NCI-H1105 treated with DMSO at 0.1 percent for 48 hours (cell line): ENCODE measurements around the gene GYPC.
"Not testable (repeated sequence)": the region's sequence is repeated elsewhere in the genome, so short reads cannot be mapped to it uniquely, and the experiment has no call there.

ENCODE experiments used
- DNase-seq: peaks from one replicate; lab custom pipeline; 2025; lab: John Stamatoyannopoulos, UW

GYPC gene

DNA sequence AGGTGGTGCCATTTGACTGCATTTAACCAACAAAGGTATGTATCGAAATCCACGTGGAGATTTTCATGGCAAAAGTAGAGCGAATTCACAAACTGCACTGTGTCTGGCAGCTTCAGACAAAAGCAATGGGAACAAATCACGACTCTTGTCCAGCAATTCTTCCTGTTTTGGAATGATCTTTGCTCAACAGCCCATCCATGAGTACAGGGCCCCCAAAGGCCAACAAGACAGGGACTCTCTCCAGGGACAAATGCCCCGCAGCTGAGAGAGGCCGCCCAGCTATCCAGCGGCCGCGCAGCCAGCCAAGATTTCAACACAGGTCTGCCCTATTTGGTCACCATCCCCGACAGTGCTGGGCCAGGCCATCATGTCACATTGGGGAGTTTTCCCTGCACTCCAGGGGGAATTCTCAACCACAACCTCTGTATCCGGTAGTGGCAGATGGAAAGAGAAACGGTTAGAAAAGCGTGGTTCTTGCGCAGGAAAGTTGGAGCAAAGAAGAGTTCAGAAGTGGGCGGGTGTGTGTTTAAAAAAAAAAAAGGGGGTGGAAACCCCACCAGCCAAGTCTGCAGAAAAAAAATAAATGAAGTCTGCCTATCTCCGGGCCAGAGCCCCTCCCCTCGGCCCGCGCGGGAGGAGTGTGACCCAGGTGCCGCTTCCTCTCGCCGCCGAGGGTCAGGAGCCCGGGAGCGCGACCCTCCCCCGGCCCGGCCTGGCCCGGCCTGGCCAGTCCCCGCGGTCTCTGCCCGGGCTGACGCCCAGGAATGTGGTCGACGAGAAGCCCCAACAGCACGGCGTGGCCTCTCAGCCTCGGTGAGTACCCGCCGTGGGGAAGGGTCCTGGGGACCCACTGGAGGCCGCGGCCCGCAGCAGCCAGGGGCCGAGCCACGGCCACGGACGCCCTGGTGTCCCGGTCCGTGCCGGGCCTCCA, at the start of gene GYPC:
Gene GYPC (plus strand): TSS at position 659 of the 931 bp plus-strand sequence. CDS start 106 bp downstream, at position 765.
- no peak for DNase-seq

- DNase-seq, result no peak
These were observed 41.3 kb upstream of the GYPC start for GRCh38 chr2:126614524-126615227.

- DNase-seq, result no peak
These were observed 39.3 kb upstream of the GYPC start for GRCh38 chr2:126616606-126617069.

- no peak for DNase-seq
These were observed 35.7 kb upstream of the GYPC start for GRCh38 chr2:126620302-126620701.

- DNase-seq, result no peak
These were observed 33.0 kb upstream of the GYPC start for GRCh38 chr2:126623000-126623399.

DNA sequence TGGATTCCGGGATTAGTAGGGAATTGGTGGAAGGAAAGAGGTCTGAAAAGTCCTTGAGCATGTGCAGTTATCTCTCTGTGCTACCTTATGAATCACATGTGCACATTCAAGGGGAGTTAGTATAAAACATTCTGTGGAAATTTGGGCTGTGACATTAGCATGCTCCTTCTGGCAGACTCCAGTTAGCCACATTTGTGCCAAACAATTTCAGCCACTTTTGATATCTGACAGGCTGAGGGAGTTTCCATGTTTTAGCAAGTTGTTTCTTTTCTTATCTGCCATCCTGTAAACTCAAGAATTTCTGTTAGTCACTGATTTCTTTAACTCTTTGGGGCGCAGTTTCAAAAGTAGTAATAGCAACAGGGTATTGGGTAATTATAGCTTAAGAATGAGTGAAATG, 28.3 kb upstream of the GYPC start:
- no peak for DNase-seq

- DNase-seq, result no peak
These were observed 21.6 kb upstream of the GYPC start for GRCh38 chr2:126634273-126634861.

DNA sequence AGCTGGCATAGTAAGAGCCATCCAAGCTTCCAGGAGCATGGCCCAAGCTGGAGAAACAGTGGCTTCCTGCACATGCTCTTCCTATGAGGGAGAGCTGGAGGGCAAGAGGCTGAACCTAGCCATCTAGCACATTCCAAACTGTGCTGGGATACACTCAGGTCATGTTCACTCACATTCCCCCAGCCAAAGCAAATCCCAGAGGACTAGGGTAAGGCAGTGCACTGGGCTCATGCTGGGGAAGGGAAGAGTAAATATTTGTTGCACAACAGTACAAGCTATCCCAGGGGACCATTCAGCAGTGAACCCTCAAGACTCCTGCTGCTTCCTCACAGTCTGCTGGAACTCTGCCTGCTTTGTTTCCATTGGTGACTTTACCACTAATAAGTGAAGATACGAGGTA, 20.7 kb upstream of the GYPC start:
- no peak for DNase-seq

DNA sequence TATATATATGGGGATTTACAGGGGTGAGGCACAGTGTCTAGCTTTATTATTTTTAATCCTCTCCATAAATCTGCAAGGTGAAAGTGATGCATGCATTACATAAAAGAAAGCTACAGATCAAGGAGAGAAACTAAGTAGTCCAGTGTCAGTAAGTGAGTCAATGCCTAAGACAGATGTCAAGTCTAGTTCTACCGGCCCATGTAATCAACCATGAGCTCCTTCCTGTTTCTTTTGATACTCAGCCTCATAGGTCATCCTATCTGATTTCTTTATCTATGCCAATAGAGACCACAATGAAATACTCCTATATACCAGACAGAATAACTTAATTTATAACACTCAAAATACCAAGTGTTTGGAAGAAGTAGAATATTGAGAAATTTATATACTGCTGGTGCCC, 20.2 kb upstream of the GYPC start:
- no peak for DNase-seq

DNA sequence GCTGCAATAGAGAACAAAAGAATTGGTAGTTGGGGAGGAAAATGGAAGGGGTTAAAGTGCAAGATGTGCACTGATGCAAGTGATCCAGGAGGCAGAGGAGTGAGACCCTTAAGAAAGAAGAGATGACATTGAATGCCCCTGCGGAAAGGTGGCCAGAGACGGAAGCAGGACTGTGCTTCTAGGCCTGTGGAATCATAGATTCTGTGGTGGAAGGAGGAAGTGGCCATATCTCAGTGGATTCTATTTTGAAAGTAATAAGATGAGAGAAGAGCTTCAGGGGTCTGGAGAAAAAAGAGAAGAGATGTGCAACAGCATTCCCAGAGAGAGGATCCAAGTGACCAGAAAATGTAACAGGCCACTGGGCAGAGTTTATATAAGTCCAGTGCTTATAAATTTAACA, 18.6 kb upstream of the GYPC start:
- DNase-seq, result no peak

GRCh38 chr2:126638746-126639145, 17.2 kb upstream of the GYPC start:
- no peak for DNase-seq

DNA sequence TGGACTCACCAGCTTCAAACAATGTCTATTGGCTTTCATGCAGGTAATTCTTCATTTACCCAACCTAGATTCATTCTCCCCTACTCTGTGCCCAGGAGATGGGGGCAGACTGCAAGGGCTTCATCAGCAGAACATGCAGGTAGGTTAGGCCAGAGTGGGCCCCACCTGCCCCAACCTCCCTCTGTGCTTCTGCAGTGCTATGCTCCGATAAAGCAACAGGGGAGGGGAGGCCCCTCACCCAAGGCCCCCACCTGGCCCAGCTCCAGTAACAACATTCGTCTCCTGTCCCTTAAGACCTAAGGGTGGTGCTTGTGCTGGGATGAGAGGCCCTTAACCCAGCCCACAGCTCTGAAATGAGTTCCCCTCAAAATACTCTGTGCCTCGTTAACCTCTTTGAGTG, 16.7 kb upstream of the GYPC start:
- no peak for DNase-seq

DNA sequence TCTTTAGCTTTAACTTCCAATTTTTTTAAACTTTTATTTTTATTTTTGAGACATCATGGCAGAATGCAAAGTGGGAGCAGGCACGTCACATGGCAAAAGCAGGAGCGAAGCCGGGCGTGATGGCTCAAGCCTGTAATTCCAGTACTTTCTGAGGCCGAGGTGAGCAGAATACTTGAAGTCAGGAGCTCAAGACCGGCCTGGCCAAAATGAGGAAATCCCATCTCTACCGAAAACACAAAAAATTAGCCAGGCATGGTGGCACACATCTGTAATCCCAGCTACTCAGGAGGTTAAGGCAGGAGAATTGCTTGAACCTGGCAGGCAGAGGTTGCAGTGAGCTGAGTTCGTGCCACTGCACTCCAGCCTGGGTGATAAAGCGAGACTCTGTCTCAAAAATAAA, 14.7 kb upstream of the GYPC start:
- DNase-seq, result not testable (repeated sequence)

DNA sequence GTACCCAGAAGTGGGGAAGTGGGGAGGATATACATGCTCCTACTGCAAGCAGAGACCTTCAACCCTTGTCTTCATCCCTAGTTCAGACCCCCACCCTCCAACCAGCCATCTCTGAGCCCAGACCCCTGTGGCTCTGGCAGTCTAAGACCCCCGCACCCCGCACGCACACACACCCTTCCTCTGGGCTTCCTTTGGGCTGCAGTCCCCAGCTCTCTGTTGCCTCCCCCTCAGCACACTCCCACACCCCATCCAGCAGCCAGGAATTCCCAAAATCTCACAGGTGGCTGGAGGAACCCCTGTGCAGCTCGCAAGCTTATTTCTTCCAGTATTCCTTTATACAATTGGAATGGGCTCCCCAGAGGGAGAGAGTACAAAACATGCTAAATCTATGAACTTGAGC, 13.9 kb upstream of the GYPC start:
- no peak for DNase-seq

DNA sequence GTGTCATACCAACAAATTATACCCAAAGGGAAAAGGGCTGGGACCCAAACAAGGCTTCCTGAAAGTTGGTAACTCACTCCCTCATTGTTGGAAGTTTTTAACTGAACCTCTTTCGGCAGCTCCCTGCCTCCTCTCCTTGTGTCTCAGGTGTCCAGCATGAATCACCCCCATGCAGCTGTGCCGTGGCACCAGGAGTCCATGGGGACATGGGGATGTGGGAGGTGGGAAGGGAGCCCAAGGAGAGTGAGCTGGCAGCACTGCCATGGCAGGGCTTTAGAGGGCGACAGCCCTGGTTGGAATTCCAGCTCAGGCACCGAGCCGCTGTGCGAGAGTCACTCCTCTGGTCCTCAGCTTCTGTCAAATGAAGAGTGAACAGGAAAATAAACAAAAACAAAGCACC, 12.5 kb upstream of the GYPC start:
- DNase-seq, result no peak

GRCh38 chr2:126643972-126644371, 12.0 kb upstream of the GYPC start:
- DNase-seq, result no peak

- no peak for DNase-seq
These were observed 11.2 kb upstream of the GYPC start for GRCh38 chr2:126644630-126645191.

GRCh38 chr2:126645211-126645618, 10.7 kb upstream of the GYPC start:
- no peak for DNase-seq

DNA sequence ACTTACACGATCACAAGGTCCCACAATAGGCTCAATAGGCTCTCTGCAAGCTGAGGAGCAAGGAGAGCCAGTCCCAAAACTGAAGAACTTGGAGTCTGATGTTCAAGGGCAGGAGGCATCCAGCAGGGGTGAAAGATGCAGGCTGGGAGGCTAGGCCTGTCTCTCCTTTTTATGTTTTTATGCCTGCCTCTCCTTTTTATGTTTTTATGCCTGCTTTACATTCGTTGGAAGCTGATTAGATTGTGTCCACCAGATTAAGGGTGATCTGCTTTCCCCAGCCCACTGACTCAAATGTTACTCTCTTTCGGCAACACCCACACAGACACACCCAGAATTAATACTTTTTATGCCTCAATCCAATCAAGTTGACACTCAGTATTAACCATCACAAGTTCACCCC, 9.9 kb upstream of the GYPC start:
- no peak for DNase-seq

- not testable (repeated sequence) for DNase-seq
These were observed 8.1 kb upstream of the GYPC start for GRCh38 chr2:126647714-126648344.

DNA sequence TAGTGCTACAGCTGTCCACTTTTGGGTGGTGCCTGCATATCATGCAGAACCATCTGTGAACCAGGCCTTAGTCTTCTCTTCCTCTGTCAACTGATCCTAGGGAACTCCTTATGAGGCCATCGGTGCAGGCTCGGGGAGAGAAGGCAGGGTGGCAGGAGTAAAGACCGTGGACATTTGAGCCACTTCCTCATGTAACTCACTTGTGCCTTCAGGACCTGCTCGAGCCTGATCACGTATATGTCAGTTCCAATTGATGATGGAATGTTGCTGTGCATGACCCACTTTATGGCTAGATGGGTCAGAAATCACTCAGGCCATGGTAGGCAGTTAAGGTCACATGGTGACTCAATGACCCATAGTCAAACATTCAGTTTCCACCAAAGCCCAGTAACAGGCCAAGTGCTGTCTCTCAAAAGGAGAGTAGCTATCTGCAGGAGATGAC, 7.6 kb upstream of the GYPC start:
- DNase-seq, result not testable (repeated sequence)

- DNase-seq, result no peak
These were observed 6.9 kb upstream of the GYPC start for GRCh38 chr2:126649101-126649500.
